Activated CD4-positive, alpha-beta memory T cell treated with anti-CD3 and anti-CD28 coated beads, Interleukin-2, amount 10 ng/mL, durations not matched to agents 7 days and 5 days (primary cell): ENCODE measurements around the gene OR6C3. TPM values are rescaled to one million over a fixed set of nuclear protein-coding genes. Genes with fewer than 3 reads are reported as not detected.

Experiments used
- total RNA-seq, 2 experiments: library from RNA; stranded (reverse); gene quantifications; one replicate each; pipeline ENCODE4 v1.2.3, GENCODE V29; 2021

The OR6C3 gene
- total RNA-seq, 2 experiments from 2014 or later: not detected

Other genes starting within 250 kb of the OR6C3 start
- not detected for gene OR9K2, start 204.3 kb upstream of the OR6C3 start, total RNA-seq
- not detected for gene OR10A7, start 109.7 kb upstream of the OR6C3 start, total RNA-seq
- not detected for gene OR6C74, start 86.1 kb upstream of the OR6C3 start, total RNA-seq
- gene OR6C6, start 34.2 kb upstream of the OR6C3 start, total RNA-seq: not detected
- not detected for gene OR6C1, start 16.4 kb upstream of the OR6C3 start, total RNA-seq
- gene OR6C75, start 32.2 kb downstream of the OR6C3 start, total RNA-seq: not detected
- gene OR6C65, start 69.8 kb downstream of the OR6C3 start, total RNA-seq: not detected
- gene OR6C76, start 95.5 kb downstream of the OR6C3 start, total RNA-seq: not detected
- gene OR6C2, start 113.3 kb downstream of the OR6C3 start, total RNA-seq: not detected
- under 1 TPM in 1 of 2 experiments, not detected in 1; 0.25 TPM for gene OR6C70, start 139.4 kb downstream of the OR6C3 start, total RNA-seq
- not detected for gene OR6C68, start 161.6 kb downstream of the OR6C3 start, total RNA-seq
- gene OR6C4, start 218.9 kb downstream of the OR6C3 start, total RNA-seq: not detected
- gene OR2AP1, start 241.7 kb downstream of the OR6C3 start, total RNA-seq: not detected